Measurements from ENCODE around the gene POGK. TPM values are rescaled to one million over a fixed set of nuclear protein-coding genes. Genes with fewer than 3 reads are reported as not detected.
A peak's percentile ranks its signal among the peaks of the same experiment; 100 is the strongest.

The POGK gene
- total RNA-seq, 3 donors from 2014 or later (not counting 1 experiment from before 2014, with no cell fraction given) = 14.2 to 19.7 (median 19.2) TPM

DNA sequence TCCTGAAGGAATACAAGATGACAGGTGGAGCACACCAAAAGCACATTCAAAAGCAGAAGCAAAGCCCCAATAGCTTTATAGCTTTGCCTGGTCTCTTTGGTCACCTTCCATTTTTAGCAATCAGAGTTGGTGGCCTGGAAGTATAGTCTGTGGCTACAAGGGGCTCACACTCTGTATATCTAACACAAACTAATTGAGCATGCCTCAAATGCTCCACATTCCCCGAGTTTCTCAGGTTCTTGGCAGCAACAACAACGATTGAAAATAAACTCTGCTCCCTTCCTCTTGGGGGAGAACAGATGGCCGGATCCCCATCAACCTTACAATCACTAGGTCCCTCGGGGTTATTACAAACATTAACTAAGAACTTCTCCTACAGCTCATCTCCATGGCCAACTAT, 61.7 kb downstream of the POGK start:
- intact Hi-C loops (cut with micrococcal nuclease) = loop anchor here (10.0 kb wide), 1 partner anchor 654 kb away; the partner anchor contains the start of gene CREG1
- H3K36me3 Mint-ChIP-seq = no peaks in the 10 kb centered on the region
- no peak overlapping the region for H3K4me3 ChIP-seq (ENCODE audit: low read length)
- no peak for DNase-seq
- WGBS (ENCODE audit: insufficient coverage) = 66% methylated on average over 4 of the region's 4 CpGs
- H3K4me1 ChIP-seq (ENCODE audit: control insufficient read depth, insufficient read depth, low read length) = no peaks in the 10 kb centered on the region
- H3K9me3 Mint-ChIP-seq = no peaks in the 10 kb centered on the region
- no peak for ATAC-seq
- no peak overlapping the region for H3K27ac Mint-ChIP-seq
- H3K27ac ChIP-seq (ENCODE audit: low read length) = no peak overlapping the region
- no peaks in the 10 kb centered on the region for H3K36me3 ChIP-seq (ENCODE audit: control insufficient read depth, insufficient read depth, low read length)
- H3K27me3 ChIP-seq (ENCODE audit: control insufficient read depth, insufficient read depth, low read length) = no peaks in the 10 kb centered on the region
- peaks cover 2 to 5% of the 10 kb centered on the region in 2 donors for H3K4me1 Mint-ChIP-seq
- H3K9me3 ChIP-seq (ENCODE audit: control insufficient read depth, insufficient read depth, low read length) = peaks cover 4% of the 10 kb centered on the region
- TF ChIP-seq, protein P1, sequence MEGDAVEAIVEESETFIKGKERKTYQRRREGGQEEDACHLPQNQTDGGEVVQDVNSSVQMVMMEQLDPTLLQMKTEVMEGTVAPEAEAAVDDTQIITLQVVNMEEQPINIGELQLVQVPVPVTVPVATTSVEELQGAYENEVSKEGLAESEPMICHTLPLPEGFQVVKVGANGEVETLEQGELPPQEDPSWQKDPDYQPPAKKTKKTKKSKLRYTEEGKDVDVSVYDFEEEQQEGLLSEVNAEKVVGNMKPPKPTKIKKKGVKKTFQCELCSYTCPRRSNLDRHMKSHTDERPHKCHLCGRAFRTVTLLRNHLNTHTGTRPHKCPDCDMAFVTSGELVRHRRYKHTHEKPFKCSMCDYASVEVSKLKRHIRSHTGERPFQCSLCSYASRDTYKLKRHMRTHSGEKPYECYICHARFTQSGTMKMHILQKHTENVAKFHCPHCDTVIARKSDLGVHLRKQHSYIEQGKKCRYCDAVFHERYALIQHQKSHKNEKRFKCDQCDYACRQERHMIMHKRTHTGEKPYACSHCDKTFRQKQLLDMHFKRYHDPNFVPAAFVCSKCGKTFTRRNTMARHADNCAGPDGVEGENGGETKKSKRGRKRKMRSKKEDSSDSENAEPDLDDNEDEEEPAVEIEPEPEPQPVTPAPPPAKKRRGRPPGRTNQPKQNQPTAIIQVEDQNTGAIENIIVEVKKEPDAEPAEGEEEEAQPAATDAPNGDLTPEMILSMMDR (IDR thresholded peaks at IDR 0.05) = no peak
- no peak overlapping the region for H3K4me3 Mint-ChIP-seq
- peaks cover 4 to 11% of the 10 kb centered on the region in 2 donors for H3K27me3 Mint-ChIP-seq (ENCODE audit: low read depth in 2 of 2)

DNA sequence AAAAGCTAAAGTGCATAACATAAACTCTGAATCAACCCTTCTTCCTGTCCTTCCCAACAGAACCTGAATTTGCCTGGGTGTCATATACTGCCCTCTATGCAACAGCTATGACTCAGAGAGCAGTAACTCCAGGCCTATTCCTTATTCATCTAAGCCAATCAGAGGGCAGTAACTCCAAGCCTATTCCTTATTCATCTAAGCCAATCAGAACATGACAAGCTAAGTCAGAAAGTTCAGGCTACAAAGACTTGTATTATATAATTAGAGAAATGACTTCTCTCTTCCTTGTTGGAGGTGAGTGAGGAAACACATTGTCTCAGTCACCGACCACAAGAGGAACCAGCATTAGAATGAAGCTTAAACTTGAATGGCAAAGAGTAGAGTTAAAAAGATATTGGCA, 63.0 kb downstream of the POGK start:
- TF ChIP-seq, protein P1 (IDR thresholded peaks at IDR 0.05) = no peak
- ATAC-seq (peak; percentile 46 to 52 (median 50)), DNase-seq (peak in 1 of 2 donors; percentile 7)
- 20% methylated on average over 1 of the region's 1 CpG for WGBS (ENCODE audit: insufficient coverage)
- Histone ChIP-seq H3K27ac (ENCODE audit: low read length) (no peak overlapping the region), H3K9me3 (ENCODE audit: control insufficient read depth, insufficient read depth, low read length) (peaks cover 2% of the 10 kb centered on the region), H3K27me3 (ENCODE audit: control insufficient read depth, insufficient read depth, low read length) (no peaks in the 10 kb centered on the region), H3K4me1 (ENCODE audit: control insufficient read depth, insufficient read depth, low read length) (no peaks in the 10 kb centered on the region), H3K4me3 (ENCODE audit: low read length) (no peak overlapping the region), H3K36me3 (ENCODE audit: control insufficient read depth, insufficient read depth, low read length) (no peaks in the 10 kb centered on the region)
- intact Hi-C loops (cut with micrococcal nuclease) = loop anchor here (10.0 kb wide), 1 partner anchor 653 kb away; the partner anchor contains the start of gene CREG1
- Mint-ChIP-seq H3K27me3 (ENCODE audit: low read depth in 2 of 2) (peaks cover 0 to 9% of the 10 kb centered on the region in 2 donors), H3K36me3 (no peaks in the 10 kb centered on the region), H3K27ac (no peak overlapping the region), H3K4me3 (no peak overlapping the region), H3K9me3 (no peaks in the 10 kb centered on the region), H3K4me1 (peaks cover 10 to 11% of the 10 kb centered on the region in 2 donors)

DNA sequence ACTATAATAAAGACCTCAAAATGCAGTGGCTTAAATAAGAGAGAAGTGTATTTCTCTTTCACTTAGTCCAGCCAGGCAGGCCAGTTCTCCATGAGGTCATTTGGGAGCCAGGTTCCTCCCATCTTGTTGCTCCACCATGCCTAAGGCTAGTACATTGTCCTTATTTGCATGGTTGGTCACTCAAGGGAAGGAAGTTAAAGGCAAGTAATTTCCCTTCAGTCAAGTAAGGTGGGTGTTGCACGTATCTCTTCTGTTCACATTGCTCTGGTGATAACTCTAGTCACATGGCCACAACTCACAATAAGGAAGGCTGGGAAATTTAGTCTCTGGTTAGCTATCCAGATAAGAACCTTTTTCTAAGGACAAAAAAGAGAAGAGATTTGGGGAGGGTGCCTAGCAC, 64.0 kb downstream of the POGK start:
- Histone ChIP-seq H3K36me3 (ENCODE audit: control insufficient read depth, insufficient read depth, low read length) (no peaks in the 10 kb centered on the region), H3K27ac (ENCODE audit: low read length) (no peak overlapping the region), H3K4me3 (ENCODE audit: low read length) (no peak overlapping the region), H3K4me1 (ENCODE audit: control insufficient read depth, insufficient read depth, low read length) (no peaks in the 10 kb centered on the region), H3K27me3 (ENCODE audit: control insufficient read depth, insufficient read depth, low read length) (no peaks in the 10 kb centered on the region), H3K9me3 (ENCODE audit: control insufficient read depth, insufficient read depth, low read length) (no peaks in the 10 kb centered on the region)
- Mint-ChIP-seq H3K4me3 (no peak overlapping the region), H3K36me3 (no peaks in the 10 kb centered on the region), H3K4me1 (peaks cover 10 to 11% of the 10 kb centered on the region in 2 donors), H3K27me3 (ENCODE audit: low read depth in 2 of 2) (peaks cover 0 to 9% of the 10 kb centered on the region in 2 donors), H3K27ac (no peak overlapping the region), H3K9me3 (no peaks in the 10 kb centered on the region)
- ATAC-seq = no peak
- DNase-seq = no peak
- WGBS (ENCODE audit: insufficient coverage) = no CpG with 5 or more reads among the region's 1 CpG
- intact Hi-C loops (cut with micrococcal nuclease) = loop anchor here (10.0 kb wide), 1 partner anchor 652 kb away; the partner anchor contains the start of gene CREG1
- TF ChIP-seq, protein P1 (IDR thresholded peaks at IDR 0.05) = no peak

DNA sequence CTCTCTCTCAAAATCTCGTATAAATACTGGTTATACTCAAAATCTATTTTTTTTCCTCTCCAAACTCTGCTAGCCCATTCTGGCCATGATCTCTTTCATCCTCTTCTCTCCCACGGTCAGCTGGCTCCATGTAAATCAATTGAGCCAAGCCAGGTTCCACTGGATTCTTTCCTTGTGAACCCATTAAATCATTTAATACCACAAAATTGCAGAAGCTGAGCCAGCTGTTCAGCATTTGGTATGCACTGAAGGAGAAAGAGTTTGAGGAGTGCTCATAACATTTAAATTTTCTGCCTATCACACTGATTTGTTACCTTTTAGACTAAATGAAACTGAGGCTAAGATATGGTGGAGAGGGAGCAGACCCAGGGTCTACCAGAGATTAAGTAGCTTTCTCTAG, 65.9 kb downstream of the POGK start:
- intact Hi-C loops (cut with micrococcal nuclease) = loop anchor here (10.0 kb wide), 1 partner anchor 650 kb away; the partner anchor contains the start of gene CREG1

More for the DNA sequence above, 65.9 kb downstream of the POGK start:
- TF ChIP-seq, protein P1 (IDR thresholded peaks at IDR 0.05) = no peak
- WGBS (ENCODE audit: insufficient coverage) = 77% methylated on average over 2 of the region's 2 CpGs
- Histone ChIP-seq H3K4me3 (ENCODE audit: low read length) (no peak overlapping the region), H3K9me3 (ENCODE audit: control insufficient read depth, insufficient read depth, low read length) (no peaks in the 10 kb centered on the region), H3K4me1 (ENCODE audit: control insufficient read depth, insufficient read depth, low read length) (no peaks in the 10 kb centered on the region), H3K27ac (ENCODE audit: low read length) (no peak overlapping the region), H3K27me3 (ENCODE audit: control insufficient read depth, insufficient read depth, low read length) (no peaks in the 10 kb centered on the region), H3K36me3 (ENCODE audit: control insufficient read depth, insufficient read depth, low read length) (no peaks in the 10 kb centered on the region)
- Mint-ChIP-seq H3K36me3 (no peaks in the 10 kb centered on the region), H3K4me1 (peaks cover 10 to 11% of the 10 kb centered on the region in 2 donors), H3K27me3 (ENCODE audit: low read depth in 2 of 2) (peaks cover 0 to 14% of the 10 kb centered on the region in 2 donors), H3K4me3 (no peak overlapping the region), H3K27ac (no peak overlapping the region), H3K9me3 (no peaks in the 10 kb centered on the region)
- no peak for ATAC-seq
- no peak for DNase-seq

Data from natural killer cell (primary cell).